Astrocyte (in vitro differentiated cells and primary cell): ENCODE results near the gene PPFIA1. TPM values are rescaled to one million over a fixed set of nuclear protein-coding genes. Genes with fewer than 3 reads are reported as not detected.

Experiments used
- DNase-seq: peaks from one replicate; pipeline ENCODE4 v3.0.0-alpha.2; 2010; ENCODE audit warnings: low read depth
- FAIRE-seq: peaks from 2 replicates; lab custom pipeline; 2011; peaks lifted over from hg19 to GRCh38; lab: Jason Lieb, UNC
- H2AFZ ChIP-seq: 2 replicates; pipeline ENCODE4 v1.6.0; 2012; ENCODE audit warnings: low read depth, low read length, inconsistent platforms
- H3K27ac ChIP-seq: 2 replicates; pipeline ENCODE4 v1.5.1; 2011; ENCODE audit warnings: low read depth, low read length, inconsistent platforms
- H3K27me3 ChIP-seq: 2 replicates; pipeline ENCODE4 v1.6.0; 2011; ENCODE audit warnings: low read length, inconsistent platforms; ENCODE audit not compliant: insufficient read depth
- H3K36me3 ChIP-seq: 2 replicates; pipeline ENCODE4 v1.5.1; 2011; ENCODE audit warnings: low read length, inconsistent platforms; ENCODE audit not compliant: insufficient read depth
- H3K4me1 ChIP-seq: 2 replicates; pipeline ENCODE4 v1.5.1; 2011; ENCODE audit warnings: low read length, inconsistent platforms; ENCODE audit not compliant: insufficient read depth
- H3K4me2 ChIP-seq: 2 replicates; pipeline ENCODE4 v1.6.0; 2012; ENCODE audit warnings: low read length, inconsistent platforms
- H3K4me3 ChIP-seq: 2 replicates; pipeline ENCODE4 v1.5.1; 2011; ENCODE audit warnings: low read depth, mild to moderate bottlenecking, low read length, inconsistent platforms; ENCODE audit not compliant: insufficient read depth
- H3K79me2 ChIP-seq: 2 replicates; pipeline ENCODE4 v1.6.0; 2012; ENCODE audit warnings: mild to moderate bottlenecking, low read length, inconsistent platforms; ENCODE audit not compliant: insufficient read depth
- H3K9ac ChIP-seq: 2 replicates; pipeline ENCODE4 v1.6.0; 2012; ENCODE audit warnings: mild to moderate bottlenecking, low read length, inconsistent platforms
- H3K9me3 ChIP-seq: 2 replicates; pipeline ENCODE4 v1.5.1; 2012; ENCODE audit warnings: low read depth, mild to moderate bottlenecking, low read length, inconsistent platforms; ENCODE audit not compliant: insufficient read depth
- H4K20me1 ChIP-seq: 2 replicates; pipeline ENCODE4 v1.6.0; 2012; ENCODE audit warnings: low read length, inconsistent platforms; ENCODE audit not compliant: insufficient read depth
- H3K27ac Mint-ChIP-seq: one replicate; pipeline ENCODE4 v1.8.0; 2021; ENCODE audit warnings: mild to moderate bottlenecking, mixed read lengths; ENCODE audit not compliant: unreplicated experiment
- H3K27me3 Mint-ChIP-seq: one replicate; pipeline ENCODE4 v1.8.0; 2021; ENCODE audit warnings: low read depth, mixed read lengths; ENCODE audit not compliant: unreplicated experiment
- H3K36me3 Mint-ChIP-seq: one replicate; pipeline ENCODE4 v1.8.0; 2021; ENCODE audit warnings: low read depth, mixed read lengths; ENCODE audit not compliant: unreplicated experiment
- H3K4me1 Mint-ChIP-seq: one replicate; pipeline ENCODE4 v1.8.0; 2021; ENCODE audit warnings: low read depth, mixed read lengths; ENCODE audit not compliant: unreplicated experiment
- H3K4me3 Mint-ChIP-seq: one replicate; pipeline ENCODE4 v1.8.0; 2021; ENCODE audit warnings: mild to moderate bottlenecking, moderate library complexity, mixed read lengths; ENCODE audit not compliant: unreplicated experiment
- H3K9me3 Mint-ChIP-seq: one replicate; pipeline ENCODE4 v1.8.0; 2021; ENCODE audit warnings: mild to moderate bottlenecking, mixed read lengths; ENCODE audit not compliant: unreplicated experiment
- EZH2 ChIP-seq: IDR thresholded peaks from 2 replicates; pipeline ENCODE4 v1.6.1; 2012; ENCODE audit warnings: mild to moderate bottlenecking, low read length, inconsistent platforms; ENCODE audit not compliant: insufficient read depth
- total RNA-seq: library from RNA; stranded (reverse); gene quantifications from 2 replicates; pipeline ENCODE4 v1.2.1, GENCODE V29; 2021
- TF ChIP-seq, protein P1 (sequence below): IDR thresholded peaks from 2 replicates; pipeline ENCODE4 v1.5.1; 2011; ENCODE audit warnings: low read depth, mild to moderate bottlenecking, inconsistent platforms, low read length, moderate library complexity; ENCODE audit not compliant: insufficient read depth

The PPFIA1 gene
- total RNA-seq, 1 donor from 2014 or later = 54.7 TPM

DNA sequence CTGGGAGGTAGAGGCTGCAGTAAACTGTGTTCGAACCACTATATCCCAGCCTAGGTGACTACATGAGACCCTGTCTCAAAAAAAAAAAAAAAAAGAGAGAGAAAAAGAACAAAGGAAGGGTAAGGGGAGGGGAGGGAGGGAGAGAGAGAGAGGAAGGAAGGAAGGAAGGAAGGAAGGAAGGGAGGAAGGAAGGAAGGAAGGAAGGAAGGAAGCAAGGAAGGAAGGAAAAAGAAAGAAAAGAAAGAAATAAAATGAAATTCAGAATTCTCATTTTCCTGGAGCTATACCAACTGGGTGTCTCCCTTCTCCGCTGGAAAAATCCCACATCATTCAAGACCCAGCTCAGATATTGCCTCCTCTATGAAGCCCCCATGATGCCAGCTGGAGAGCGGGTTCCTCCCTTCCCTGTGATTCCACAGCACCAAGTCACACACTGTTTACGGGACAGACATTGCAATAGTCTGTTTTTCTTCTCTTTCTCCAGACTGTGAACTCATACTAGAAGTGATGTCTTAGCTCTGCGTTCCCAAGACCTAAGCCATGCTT is 3.0 kb upstream of the PPFIA1 start:
- peaks cover 18% of the 10 kb centered on the region for H3K79me2 ChIP-seq
- H3K27me3 ChIP-seq = peaks cover 2% of the 10 kb centered on the region
- DNase-seq (no peak), FAIRE-seq (no peak)
- TF ChIP-seq EZH2 = no peak
- TF ChIP-seq, protein P1, sequence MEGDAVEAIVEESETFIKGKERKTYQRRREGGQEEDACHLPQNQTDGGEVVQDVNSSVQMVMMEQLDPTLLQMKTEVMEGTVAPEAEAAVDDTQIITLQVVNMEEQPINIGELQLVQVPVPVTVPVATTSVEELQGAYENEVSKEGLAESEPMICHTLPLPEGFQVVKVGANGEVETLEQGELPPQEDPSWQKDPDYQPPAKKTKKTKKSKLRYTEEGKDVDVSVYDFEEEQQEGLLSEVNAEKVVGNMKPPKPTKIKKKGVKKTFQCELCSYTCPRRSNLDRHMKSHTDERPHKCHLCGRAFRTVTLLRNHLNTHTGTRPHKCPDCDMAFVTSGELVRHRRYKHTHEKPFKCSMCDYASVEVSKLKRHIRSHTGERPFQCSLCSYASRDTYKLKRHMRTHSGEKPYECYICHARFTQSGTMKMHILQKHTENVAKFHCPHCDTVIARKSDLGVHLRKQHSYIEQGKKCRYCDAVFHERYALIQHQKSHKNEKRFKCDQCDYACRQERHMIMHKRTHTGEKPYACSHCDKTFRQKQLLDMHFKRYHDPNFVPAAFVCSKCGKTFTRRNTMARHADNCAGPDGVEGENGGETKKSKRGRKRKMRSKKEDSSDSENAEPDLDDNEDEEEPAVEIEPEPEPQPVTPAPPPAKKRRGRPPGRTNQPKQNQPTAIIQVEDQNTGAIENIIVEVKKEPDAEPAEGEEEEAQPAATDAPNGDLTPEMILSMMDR = no peak
- no peaks in the 10 kb centered on the region for H3K36me3 Mint-ChIP-seq
- no peak overlapping the region for H3K4me2 ChIP-seq
- peaks cover 5% of the 10 kb centered on the region for H3K36me3 ChIP-seq
- no peak overlapping the region for H3K4me3 Mint-ChIP-seq
- H2AFZ ChIP-seq = no peak overlapping the region
- peaks cover 14% of the 10 kb centered on the region for H4K20me1 ChIP-seq
- H3K4me1 ChIP-seq = peaks cover 6% of the 10 kb centered on the region
- no peak overlapping the region for H3K27ac ChIP-seq
- H3K27me3 Mint-ChIP-seq = peaks cover 8% of the 10 kb centered on the region
- no peaks in the 10 kb centered on the region for H3K9me3 Mint-ChIP-seq
- no peak overlapping the region for H3K4me3 ChIP-seq
- H3K4me1 Mint-ChIP-seq = peaks cover 6% of the 10 kb centered on the region
- no peaks in the 10 kb centered on the region for H3K9me3 ChIP-seq
- no peak overlapping the region for H3K27ac Mint-ChIP-seq
- no peak overlapping the region for H3K9ac ChIP-seq

DNA sequence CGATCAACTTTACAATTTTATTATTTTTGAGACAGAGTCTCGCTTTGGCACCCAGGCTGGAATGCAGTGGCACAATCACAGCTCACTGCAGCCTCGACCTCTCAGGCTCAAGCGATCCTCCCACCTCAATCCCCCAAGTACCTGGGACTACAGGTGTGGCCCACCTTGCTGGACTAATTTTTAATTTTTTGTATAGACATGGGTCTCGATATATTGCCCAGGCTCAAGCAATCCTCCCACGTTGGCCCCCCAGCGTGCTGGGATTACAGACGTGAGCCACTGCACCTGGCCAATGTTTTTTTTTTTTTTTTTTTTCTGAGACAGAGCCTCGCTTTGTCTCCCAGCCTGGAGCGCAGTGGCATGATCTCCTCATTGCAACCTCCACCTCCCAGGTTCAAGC is 2.0 kb upstream of the PPFIA1 start:
- no peaks in the 10 kb centered on the region for H3K9me3 ChIP-seq
- H4K20me1 ChIP-seq = peaks cover 24% of the 10 kb centered on the region
- no peak overlapping the region for H3K4me2 ChIP-seq
- H3K27me3 ChIP-seq = peaks cover 2% of the 10 kb centered on the region
- no peak for FAIRE-seq
- no peak for TF ChIP-seq EZH2
- TF ChIP-seq, protein P1 = no peak
- peaks cover 28% of the 10 kb centered on the region for H3K79me2 ChIP-seq
- no peak overlapping the region for H3K27ac ChIP-seq
- Mint-ChIP-seq H3K9me3 (no peaks in the 10 kb centered on the region), H3K36me3 (no peaks in the 10 kb centered on the region), H3K4me1 (peaks cover 9% of the 10 kb centered on the region), H3K4me3 (no peak overlapping the region), H3K27ac (no peak overlapping the region), H3K27me3 (peaks cover 8% of the 10 kb centered on the region)
- H3K4me3 ChIP-seq = no peak overlapping the region
- no peak for DNase-seq
- H3K9ac ChIP-seq = no peak overlapping the region
- H3K4me1 ChIP-seq = peaks cover 6% of the 10 kb centered on the region
- peaks cover 5% of the 10 kb centered on the region for H3K36me3 ChIP-seq
- no peak overlapping the region for H2AFZ ChIP-seq

DNA sequence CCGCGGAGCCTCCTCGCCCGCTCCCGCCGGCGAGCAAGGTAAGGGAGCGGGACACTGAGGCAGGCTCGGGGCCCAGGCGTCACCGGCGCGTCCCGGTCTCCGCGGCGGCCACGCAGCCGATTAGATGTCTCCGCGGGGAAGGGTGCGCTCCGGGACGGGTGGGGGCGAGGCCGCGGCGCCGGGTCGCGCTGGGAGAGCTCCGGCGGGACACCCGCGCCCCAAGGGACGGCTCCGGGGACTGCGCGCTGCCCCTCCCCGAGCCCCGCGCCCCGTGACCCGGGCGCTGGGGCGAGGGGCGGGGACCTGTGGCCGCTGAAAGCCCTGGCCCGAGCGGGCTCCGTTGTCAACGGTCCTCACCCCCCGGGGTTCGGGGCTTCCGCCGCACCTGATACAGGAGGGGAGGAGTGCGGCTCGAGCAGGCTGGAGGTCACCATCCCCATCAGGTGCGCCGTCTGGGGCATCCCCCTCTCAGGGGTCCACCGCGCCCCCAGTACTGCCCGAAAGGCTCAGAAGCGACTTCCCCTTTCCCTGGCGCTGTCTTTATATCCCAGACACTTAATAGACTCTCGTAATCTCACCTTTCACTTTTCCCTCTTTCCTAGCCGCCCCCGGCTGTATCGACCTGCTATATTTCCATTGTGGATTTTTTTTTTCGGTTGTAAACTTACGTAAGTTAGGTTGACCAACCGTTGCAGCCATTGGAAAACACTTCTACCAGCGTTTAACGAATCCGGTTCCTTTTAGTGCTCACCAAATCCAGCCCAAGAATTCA is 573 bp downstream of the PPFIA1 start:
- Histone ChIP-seq H4K20me1 (peaks cover 47% of the 10 kb centered on the region), H3K4me3 (peak overlapping the region; percentile 74), H3K27ac (peak overlapping the region; percentile 87), H3K27me3 (peaks cover 2% of the 10 kb centered on the region), H3K9me3 (no peaks in the 10 kb centered on the region), H3K9ac (peak overlapping the region; percentile 94), H3K4me1 (peaks cover 6% of the 10 kb centered on the region), H3K36me3 (peaks cover 11% of the 10 kb centered on the region), H2AFZ (peak overlapping the region; percentile 55), H3K79me2 (peaks cover 54% of the 10 kb centered on the region), H3K4me2 (peak overlapping the region; percentile 96)
- H3K9me3 Mint-ChIP-seq = no peaks in the 10 kb centered on the region
- TF ChIP-seq, protein P1 = no peak
- no peak for TF ChIP-seq EZH2
- H3K27ac Mint-ChIP-seq = peak overlapping the region; percentile 72
- H3K4me3 Mint-ChIP-seq = peak overlapping the region; percentile 93
- H3K4me1 Mint-ChIP-seq = peaks cover 9% of the 10 kb centered on the region
- no peaks in the 10 kb centered on the region for H3K27me3 Mint-ChIP-seq
- FAIRE-seq = no peak
- DNase-seq = peak; percentile 66
- H3K36me3 Mint-ChIP-seq = peaks cover 4% of the 10 kb centered on the region
